ENCODE data around the gene HIPK2. TPM values are rescaled to one million over a fixed set of nuclear protein-coding genes. Genes with fewer than 3 reads are reported as not detected.

HIPK2 gene
- total RNA-seq, 4 donors from 2014 or later = 17.9 to 35.9 (median 22.4) TPM

DNA sequence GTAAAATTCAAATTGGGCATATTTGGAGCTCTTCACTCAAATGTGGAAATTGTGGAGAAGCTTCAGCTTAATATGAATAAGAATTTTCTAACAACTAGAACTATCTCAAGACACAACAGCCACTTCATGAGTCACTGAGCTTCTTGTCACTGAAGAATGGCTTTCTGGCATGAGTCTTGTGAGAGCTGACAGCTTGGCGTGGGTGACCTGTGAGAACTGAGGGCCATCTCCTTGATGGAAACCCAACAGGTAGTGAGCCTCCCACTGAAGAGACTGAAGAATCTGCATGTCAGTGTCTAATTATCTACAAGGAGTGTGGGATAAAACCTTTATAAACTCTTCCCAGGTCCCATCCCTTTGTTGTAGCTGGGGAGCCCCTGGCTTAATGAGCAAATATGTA lies 188.3 kb downstream of the HIPK2 start:
- Histone ChIP-seq H3K4me1 (peaks cover 0 to 9% (median 0%) of the 10 kb centered on the region in 3 donors), H3K36me3 (peaks cover 0 to 91% of the 10 kb centered on the region in 2 donors), H3K27me3 (no peaks in the 10 kb centered on the region), H3K9me3 (no peaks in the 10 kb centered on the region), H3K27ac (no peak overlapping the region), H3K4me3 (no peak overlapping the region)
- no peak for TF ChIP-seq EP300 (IDR thresholded peaks at IDR 0.05)
- no peak for TF ChIP-seq CTCF (IDR thresholded peaks at IDR 0.05)
- TF ChIP-seq POLR2AphosphoS5 (IDR thresholded peaks at IDR 0.05) = no peak
- TF ChIP-seq POLR2A (IDR thresholded peaks at IDR 0.05) = no peak
- WGBS, 2 donors (ENCODE audit: low coverage in 1 of 2) = 100% methylated on average over 1 of the region's 1 CpG
- no peak for ATAC-seq

DNA sequence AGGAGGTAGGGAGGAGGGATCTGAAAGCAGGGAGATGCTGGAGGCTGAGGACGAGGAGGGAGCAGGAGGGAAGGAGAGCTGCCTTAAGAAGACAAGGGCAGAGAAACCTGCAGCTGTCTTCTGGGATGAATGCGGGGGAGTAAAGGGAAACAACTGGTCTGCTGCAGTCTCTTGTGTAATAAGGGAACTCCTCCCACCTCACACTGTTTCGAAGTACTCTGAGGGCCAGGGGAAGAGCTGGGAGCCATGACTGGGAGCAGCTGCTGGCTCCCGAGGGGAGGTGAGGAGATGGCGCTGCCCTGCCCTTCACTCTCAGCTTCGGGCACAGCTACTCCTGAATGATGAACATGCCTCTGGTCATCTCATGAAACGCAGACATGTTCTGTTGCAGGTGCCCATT lies 189.2 kb downstream of the HIPK2 start:
- peaks cover 0 to 91% of the 10 kb centered on the region in 2 donors for H3K36me3 ChIP-seq
- no peak overlapping the region for H3K27ac ChIP-seq
- H3K9me3 ChIP-seq = no peaks in the 10 kb centered on the region
- 44% methylated on average over 7 of the region's 7 CpGs; no CpG with 5 or more reads in 1 of the 2 donors for WGBS, 2 donors (ENCODE audit: low coverage in 1 of 2)
- H3K4me1 ChIP-seq = peaks cover 0 to 10% (median 0%) of the 10 kb centered on the region in 3 donors
- H3K4me3 ChIP-seq = no peak overlapping the region
- H3K27me3 ChIP-seq = no peaks in the 10 kb centered on the region
- no peak for TF ChIP-seq CTCF (IDR thresholded peaks at IDR 0.05)
- no peak for TF ChIP-seq EP300 (IDR thresholded peaks at IDR 0.05)
- no peak for TF ChIP-seq POLR2A (IDR thresholded peaks at IDR 0.05)
- TF ChIP-seq POLR2AphosphoS5 (IDR thresholded peaks at IDR 0.05) = no peak
- ATAC-seq = peak; percentile 78

GRCh38 chr7:139587535-139587934 lies 190.3 kb downstream of the HIPK2 start:
- no peak for TF ChIP-seq EP300 (IDR thresholded peaks at IDR 0.05)
- TF ChIP-seq POLR2AphosphoS5 (IDR thresholded peaks at IDR 0.05) = no peak
- no peak for TF ChIP-seq CTCF (IDR thresholded peaks at IDR 0.05)
- no peak for TF ChIP-seq POLR2A (IDR thresholded peaks at IDR 0.05)
- no peak overlapping the region for H3K4me3 ChIP-seq
- peaks cover 0 to 10% (median 0%) of the 10 kb centered on the region in 3 donors for H3K4me1 ChIP-seq
- WGBS, 2 donors (ENCODE audit: low coverage in 1 of 2) = 95 to 96% methylated on average over 3 to 6 of the region's 7 CpGs
- H3K36me3 ChIP-seq = peaks cover 0 to 91% of the 10 kb centered on the region in 2 donors
- H3K27ac ChIP-seq = no peak overlapping the region
- ATAC-seq = no peak
- no peaks in the 10 kb centered on the region for H3K9me3 ChIP-seq
- H3K27me3 ChIP-seq = no peaks in the 10 kb centered on the region

GRCh38 chr7:139586286-139586685 lies 191.5 kb downstream of the HIPK2 start:
- H3K4me1 ChIP-seq = peaks cover 0 to 10% (median 0%) of the 10 kb centered on the region in 3 donors
- no peaks in the 10 kb centered on the region for H3K9me3 ChIP-seq
- no peak overlapping the region for H3K4me3 ChIP-seq
- no peak overlapping the region for H3K27ac ChIP-seq
- no peaks in the 10 kb centered on the region for H3K27me3 ChIP-seq
- no peak for ATAC-seq
- H3K36me3 ChIP-seq = peaks cover 0 to 91% of the 10 kb centered on the region in 2 donors
- WGBS, 2 donors (ENCODE audit: low coverage in 1 of 2) = 96 to 100% methylated on average over 3 of the region's 3 CpGs
- TF ChIP-seq CTCF (IDR thresholded peaks at IDR 0.05) (no peak), EP300 (IDR thresholded peaks at IDR 0.05) (no peak), POLR2A (IDR thresholded peaks at IDR 0.05) (no peak), POLR2AphosphoS5 (IDR thresholded peaks at IDR 0.05) (no peak)

DNA sequence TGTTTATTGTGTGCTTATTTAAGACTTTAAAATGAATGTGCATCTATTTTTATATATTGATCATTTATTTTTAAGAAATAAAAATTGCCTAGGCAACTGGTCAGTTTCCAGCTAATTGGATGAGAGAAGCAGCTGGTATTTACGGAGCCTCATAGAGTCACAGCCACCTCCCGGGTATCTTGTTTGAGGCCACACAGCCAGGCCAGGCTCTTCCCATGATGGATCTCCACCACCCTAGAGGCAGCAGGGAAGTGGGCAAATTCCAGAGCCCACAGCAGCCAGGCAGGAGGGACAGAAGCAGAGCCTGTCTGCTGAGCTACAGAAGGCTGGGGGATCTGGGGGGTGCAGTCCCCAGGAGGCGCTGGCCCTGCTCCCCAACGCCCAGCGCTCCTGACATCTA lies 192.8 kb downstream of the HIPK2 start:
- peaks cover 0 to 91% of the 10 kb centered on the region in 2 donors for H3K36me3 ChIP-seq
- TF ChIP-seq POLR2A (IDR thresholded peaks at IDR 0.05) (no peak), EP300 (IDR thresholded peaks at IDR 0.05) (no peak), POLR2AphosphoS5 (IDR thresholded peaks at IDR 0.05) (no peak), CTCF (IDR thresholded peaks at IDR 0.05) (no peak)

More for the DNA sequence above, 192.8 kb downstream of the HIPK2 start:
- Histone ChIP-seq H3K4me1 (peaks cover 0 to 10% (median 0%) of the 10 kb centered on the region in 3 donors), H3K4me3 (no peak overlapping the region), H3K27ac (no peak overlapping the region), H3K27me3 (no peaks in the 10 kb centered on the region), H3K9me3 (no peaks in the 10 kb centered on the region)
- WGBS, 2 donors (ENCODE audit: low coverage in 1 of 2) = 25 to 61% methylated on average over 2 to 4 of the region's 5 CpGs
- ATAC-seq = no peak
